K562 (cell line): ENCODE data around the gene IQCK. TPM values are rescaled to one million over a fixed set of nuclear protein-coding genes. Genes with fewer than 3 reads are reported as not detected.

Experiments
- ATAC-seq: fragments of 200-7000 bp; cut with Tn5 transposase; 3 replicates; pipeline ENCODE4 v1.9.1; 2020; ENCODE audit warnings: moderate library complexity
- BruUV-seq: library from RNA; stranded (reverse); fragments of 400-500 nt; replicated peaks from 2 replicates; lab custom pipeline; 2021; lab: Mats Ljungman, UMichigan
- CTCF ChIA-PET: fragments of 300-600 bp; formaldehyde crosslinking; extraction: SDS; loops from one replicate; lab custom pipeline; 2021; ENCODE audit warnings: low intra/inter-chr PET ratio; lab: Yijun Ruan, JAX
- POLR2A ChIA-PET: fragments of 300-600, 350-650 bp; sonication (Branson Sonifier 250); formaldehyde crosslinking; extraction: SDS; loops from one replicate; lab custom pipeline; 2021; ENCODE audit warnings: antibody characterized with exemption, inconsistent platforms; lab: Yijun Ruan, JAX
- DNase-seq, 4 experiments: peaks; one replicate each; pipeline versions ENCODE4 v3.0.0 to v3.0.0-alpha.2; 2011 to 2018; ENCODE audit warnings: low spot score in 3 of 4, mixed read lengths in 3 of 4; ENCODE audit errors: extremely low read depth in 1 of 4
- FAIRE-seq: peaks from 2 replicates; lab custom pipeline; 2011; peaks lifted over from hg19 to GRCh38; lab: Jason Lieb, UNC
- H2AFZ ChIP-seq: 2 replicates; pipeline ENCODE4 v1.6.0; 2011; ENCODE audit warnings: low read depth, low read length, control low read depth, inconsistent platforms
- H3K27ac ChIP-seq: fragments of 200-600 bp; 3 replicates; pipeline ENCODE4 v1.8.0; 2011; ENCODE audit warnings: low read depth, mild to moderate bottlenecking, control low read depth, inconsistent platforms, low read length, moderate library complexity, mixed read lengths; ENCODE audit errors: extremely low read depth
- H3K27me3 ChIP-seq, 2 experiments: fragments of 300-600 bp in 1 of 2; 2 replicates in 1 of 2; 3 replicates in 1 of 2; pipeline versions ENCODE4 v1.6.0 to v1.8.0; 2011; ENCODE audit warnings: inconsistent platforms in 2 of 2, low read length in 2 of 2, mild to moderate bottlenecking in 1 of 2, mixed read lengths in 1 of 2, moderate library complexity in 1 of 2; ENCODE audit not compliant: control insufficient read depth in 2 of 2, insufficient read depth in 2 of 2
- H3K36me3 ChIP-seq: fragments of 300-600 bp; 3 replicates; pipeline ENCODE4 v1.8.0; 2011; ENCODE audit warnings: mild to moderate bottlenecking, low read length, inconsistent platforms; ENCODE audit not compliant: control insufficient read depth, insufficient read depth
- H3K4me1 ChIP-seq, 2 experiments: fragments of 200-600 bp in 1 of 2; replicated peaks in 1 of 2; 2 replicates in 1 of 2; 3 replicates in 1 of 2; pipeline versions ENCODE4 v1.5.1 to v1.8.0; 2011; ENCODE audit warnings: inconsistent platforms in 2 of 2, low read length in 2 of 2, mild to moderate bottlenecking in 1 of 2, mixed read lengths in 1 of 2, moderate library complexity in 1 of 2; ENCODE audit not compliant: control insufficient read depth in 2 of 2, insufficient read depth in 2 of 2
- H3K4me2 ChIP-seq: 2 replicates; pipeline ENCODE4 v1.6.1; 2011; ENCODE audit warnings: low read length, control low read depth, inconsistent platforms, mixed read lengths; ENCODE audit not compliant: insufficient read depth
- H3K4me3 ChIP-seq: fragments of 200-600 bp; sonication (generic), shearing (Covaris generic); 2 replicates; pipeline ENCODE4 v1.5.1; 2016; ENCODE audit warnings: control low read depth, inconsistent platforms
- H3K79me2 ChIP-seq: fragments of 200-600 bp; 3 replicates; pipeline ENCODE4 v1.8.0; 2011; ENCODE audit warnings: low read length, inconsistent platforms; ENCODE audit not compliant: control insufficient read depth, insufficient read depth
- H3K9ac ChIP-seq, 2 experiments: 2 replicates each; pipeline versions ENCODE4 v1.6.0 to v1.6.1; 2011; ENCODE audit warnings: low read depth in 2 of 2, low read length in 2 of 2, control low read depth in 1 of 2, inconsistent platforms in 1 of 2, mild to moderate bottlenecking in 1 of 2, mixed read lengths in 1 of 2; ENCODE audit not compliant: insufficient read depth in 1 of 2
- H3K9me1 ChIP-seq: one replicate; pipeline ENCODE4 v1.6.0; 2011; ENCODE audit warnings: inconsistent platforms, mild to moderate bottlenecking, low read length, moderate library complexity; ENCODE audit not compliant: control insufficient read depth, insufficient read depth
- H3K9me3 ChIP-seq: replicated peaks from 2 replicates; pipeline ENCODE4 v1.5.1; 2011; ENCODE audit warnings: low read depth, low read length, inconsistent platforms; ENCODE audit not compliant: control insufficient read depth, insufficient read depth
- H4K20me1 ChIP-seq: replicated peaks from 2 replicates; pipeline ENCODE4 v1.6.1; 2011; ENCODE audit warnings: low read length, inconsistent platforms, mixed read lengths; ENCODE audit not compliant: control insufficient read depth, insufficient read depth
- CEBPB ChIP-seq: fragments of 450-650 bp; IDR thresholded peaks from 2 replicates; pipeline ENCODE4 v1.6.1; 2016; ENCODE audit warnings: missing genetic modification characterization, missing compliant biosample characterization
- CEBPG ChIP-seq, 3 experiments: fragments of 200-800 bp in 1 of 3; sonication (Bioruptor generic) in 1 of 3; sonication (generic) in 1 of 3; formaldehyde crosslinking in 1 of 3; IDR thresholded peaks in 2 of 3; conservative IDR thresholded peaks in 1 of 3; 2 replicates each; pipeline versions ENCODE4 v1.6.1 to v1.8.0; 2016 to 2022; ENCODE audit warnings: missing compliant biosample characterization in 2 of 3, missing genetic modification characterization in 2 of 3, mild to moderate bottlenecking in 1 of 3, missing genetic modification reagents in 1 of 3
- EWSR1 ChIP-seq: fragments of 450-650 bp; IDR thresholded peaks from 2 replicates; pipeline ENCODE4 v1.6.1; 2018; ENCODE audit warnings: borderline replicate concordance, mild to moderate bottlenecking, low read depth, moderate library complexity; ENCODE audit not compliant: partially characterized antibody
- FOSL1 ChIP-seq: fragments of 200-800 bp; sonication (Bioruptor generic); conservative IDR thresholded peaks from 2 replicates; pipeline ENCODE4 v1.6.1; 2016; ENCODE audit warnings: missing genetic modification characterization, missing compliant biosample characterization
- HNRNPL ChIP-seq: fragments of 200-400 bp; formaldehyde crosslinking; IDR thresholded peaks from 2 replicates; pipeline ENCODE4 v1.6.1; 2017; ENCODE audit warnings: low read depth, mild to moderate bottlenecking, low read length
- KAT2B ChIP-seq: IDR thresholded peaks from one replicate; pipeline ENCODE4 v1.6.1; 2012; ENCODE audit warnings: low read depth, mild to moderate bottlenecking, control low read depth, inconsistent platforms, low read length, moderate library complexity
- KDM1A ChIP-seq, 2 experiments: fragments of 450-650 bp; IDR thresholded peaks; 2 replicates each; pipeline ENCODE4 v1.6.1; 2016; ENCODE audit warnings: mild to moderate bottlenecking in 2 of 2
- POLR2AphosphoS5 ChIP-seq: IDR thresholded peaks from 2 replicates; pipeline ENCODE4 v1.6.1; 2011; ENCODE audit warnings: mild to moderate bottlenecking, low read depth, low read length, moderate library complexity; ENCODE audit not compliant: control insufficient read depth, insufficient read depth
- RAD51 ChIP-seq: fragments of 450-650 bp; IDR thresholded peaks from 2 replicates; pipeline ENCODE4 v1.7.1; 2016; ENCODE audit warnings: low read depth, mild to moderate bottlenecking, borderline replicate concordance
- SRSF7 ChIP-seq: fragments of 200-400 bp; formaldehyde crosslinking; optimal IDR thresholded peaks from 2 replicates; pipeline ENCODE3; 2017; ENCODE audit warnings: mild to moderate bottlenecking, low read depth, low read length
- TBL1XR1 ChIP-seq, 2 experiments: IDR thresholded peaks; 2 replicates each; pipeline ENCODE4 v1.6.1; 2012; ENCODE audit warnings: improper control_type of control experiment in 2 of 2, low read length in 2 of 2, mild to moderate bottlenecking in 1 of 2
- XRCC3 ChIP-seq: fragments of 450-650 bp; IDR thresholded peaks from 2 replicates; pipeline ENCODE4 v1.6.1; 2017; ENCODE audit warnings: mild to moderate bottlenecking, moderate library complexity
- WGBS: fragments of 100-300 bp; shearing (Covaris generic); methylation state at CpG from one replicate; pipeline ENCODE4 v1.1.6; 2016; ENCODE audit warnings: low coverage, mixed read lengths; ENCODE audit not compliant: insufficient coverage; ENCODE audit errors: missing lambda C conversion rate; 5-methylcytosine and 5-hydroxymethylcytosine counted together
- in situ Hi-C: fragments of 300-500 bp; cut with MboI; formaldehyde crosslinking; loops from 4 replicates; pipeline ENCODE4 v1.15.0; 2018; ENCODE audit warnings: inconsistent platforms, mixed read lengths
- intact Hi-C: fragments of 100-400 bp; cut with micrococcal nuclease; formaldehyde crosslinking; loops from 2 replicates; pipeline ENCODE4 v1.14.2; 2022
- polyA plus RNA-seq, 8 experiments: library from polyadenylated mRNA; depleted of rRNA in 4 of 8; stranded (reverse) in 5 of 8; unstranded in 3 of 8; fragments of >200 nt; fragmentation: Nextera tagmentation in 2 of 8; fragmentation: Illumina TruSeq in 1 of 8; extraction: Ambion mirVana in 2 of 8; extraction: Trizol in 1 of 8; gene quantifications; 2 replicates each; pipeline versions ENCODE4 v1.2.1 to v1.2.3, GENCODE V29; 2011 to 2014; ENCODE audit warnings: inconsistent platforms in 1 of 8, missing spikeins in 1 of 8
- total RNA-seq, 7 experiments: library from RNA; depleted of rRNA in 6 of 7; stranded (reverse); fragments of >200 nt in 6 of 7; fragmentation: Illumina TruSeq in 2 of 7; extraction: Trizol in 2 of 7; gene quantifications; 2 replicates each; pipeline versions ENCODE4 v1.2.1 to v1.2.3, GENCODE V29; 2011 to 2021; ENCODE audit warnings: low replicate concordance in 1 of 7
- TF ChIP-seq, protein P1 (sequence below): sonication (generic); formaldehyde crosslinking; IDR thresholded peaks from 2 replicates; pipeline ENCODE4 v1.8.1; 2022; ENCODE audit warnings: missing genetic modification reagents
- TF ChIP-seq, protein P2 (sequence below): sonication (generic); formaldehyde crosslinking; IDR thresholded peaks from 2 replicates; pipeline ENCODE4 v1.8.0; 2022; ENCODE audit warnings: mild to moderate bottlenecking, missing genetic modification reagents

Gene IQCK
- total and polyA plus RNA-seq, 9 of the 15 experiments (the other 6 are each of a cell fraction or from before 2014, with no cell fraction given) = 5.2 to 12.2 (median 7.3) TPM

DNA sequence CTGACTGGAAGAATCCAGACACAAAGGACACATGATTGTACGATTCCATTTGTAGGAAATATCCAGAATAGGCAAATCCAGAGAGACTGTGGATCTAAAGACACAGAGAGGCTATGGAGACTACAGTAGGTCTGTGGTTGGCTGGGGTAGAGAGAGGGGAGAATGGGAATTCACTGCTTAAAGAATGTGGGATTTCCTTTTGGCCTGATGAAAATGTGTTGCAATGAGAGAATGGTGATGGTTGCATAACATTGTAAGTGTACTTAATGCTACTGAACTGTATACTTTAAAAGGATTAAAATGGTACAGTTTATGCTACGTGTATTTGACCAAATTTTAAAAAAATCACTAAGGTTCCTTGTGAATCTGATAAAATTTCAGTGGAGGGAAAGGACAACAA is 104.5 kb downstream of the IQCK start:
- no peak overlapping the region for H3K9ac ChIP-seq
- no peak overlapping the region for H3K27ac ChIP-seq
- no peak overlapping the region for H3K4me3 ChIP-seq
- no peaks in the 10 kb centered on the region for H4K20me1 ChIP-seq
- TF ChIP-seq, protein P1, sequence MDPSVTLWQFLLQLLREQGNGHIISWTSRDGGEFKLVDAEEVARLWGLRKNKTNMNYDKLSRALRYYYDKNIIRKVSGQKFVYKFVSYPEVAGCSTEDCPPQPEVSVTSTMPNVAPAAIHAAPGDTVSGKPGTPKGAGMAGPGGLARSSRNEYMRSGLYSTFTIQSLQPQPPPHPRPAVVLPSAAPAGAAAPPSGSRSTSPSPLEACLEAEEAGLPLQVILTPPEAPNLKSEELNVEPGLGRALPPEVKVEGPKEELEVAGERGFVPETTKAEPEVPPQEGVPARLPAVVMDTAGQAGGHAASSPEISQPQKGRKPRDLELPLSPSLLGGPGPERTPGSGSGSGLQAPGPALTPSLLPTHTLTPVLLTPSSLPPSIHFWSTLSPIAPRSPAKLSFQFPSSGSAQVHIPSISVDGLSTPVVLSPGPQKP (CRISPR knock-in tag) = no peak
- TF ChIP-seq CEBPG (CRISPR knock-in tag; IDR thresholded peaks at IDR 0.05) = no peak
- 0 out of 4 replicates have a peak, but pooled peaks of 1 of the 2 experiments have one; percentile 29 for TF ChIP-seq CEBPG (tag; conservative IDR thresholded peaks at IDR 0.05 in 1 of 2, IDR thresholded peaks at IDR 0.05 in 1 of 2)
- no peak for TF ChIP-seq XRCC3
- TF ChIP-seq, protein P2, sequence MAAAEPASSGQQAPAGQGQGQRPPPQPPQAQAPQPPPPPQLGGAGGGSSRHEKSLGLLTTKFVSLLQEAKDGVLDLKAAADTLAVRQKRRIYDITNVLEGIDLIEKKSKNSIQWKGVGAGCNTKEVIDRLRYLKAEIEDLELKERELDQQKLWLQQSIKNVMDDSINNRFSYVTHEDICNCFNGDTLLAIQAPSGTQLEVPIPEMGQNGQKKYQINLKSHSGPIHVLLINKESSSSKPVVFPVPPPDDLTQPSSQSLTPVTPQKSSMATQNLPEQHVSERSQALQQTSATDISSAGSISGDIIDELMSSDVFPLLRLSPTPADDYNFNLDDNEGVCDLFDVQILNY (CRISPR knock-in tag) = no peak
- peak; percentile 49; the same call in 1 of the 2 replicates for TF ChIP-seq CEBPB (tag)
- no peak for TF ChIP-seq KDM1A (IDR thresholded peaks at IDR 0.05)
- no peak for TF ChIP-seq KAT2B
- no peak for TF ChIP-seq HNRNPL
- TF ChIP-seq POLR2AphosphoS5 = no peak
- no peak for TF ChIP-seq TBL1XR1 (IDR thresholded peaks at IDR 0.05; ENCODE audit: low read length in 2 of 2)
- no peak for TF ChIP-seq EWSR1
- no peak for TF ChIP-seq FOSL1
- no peak for TF ChIP-seq RAD51
- TF ChIP-seq SRSF7 = no peak
- WGBS = 15% methylated on average over 2 of the region's 2 CpGs
- H3K27me3 ChIP-seq = no peaks in the 10 kb centered on the region
- no peaks in the 10 kb centered on the region for H3K9me3 ChIP-seq
- H3K9me1 ChIP-seq = no peaks in the 10 kb centered on the region
- POLR2A ChIA-PET = no interaction called here
- no peaks in the 10 kb centered on the region for H3K36me3 ChIP-seq
- H2AFZ ChIP-seq = no peak overlapping the region
- no peak for DNase-seq
- no peaks in the 10 kb centered on the region for H3K79me2 ChIP-seq
- no peak for ATAC-seq
- no TSS peak for BruUV-seq
- in situ Hi-C loops = no loop called here
- no peak overlapping the region for H3K4me2 ChIP-seq
- CTCF ChIA-PET = no interaction called here
- FAIRE-seq = no peak
- intact Hi-C loops = no loop called here
- H3K4me1 ChIP-seq = peaks cover 0 to 8% of the 10 kb centered on the region in 2 experiments; a peak in 3 of 5 replicates
